ENCODE measurements around the gene DOCK9.

DNA sequence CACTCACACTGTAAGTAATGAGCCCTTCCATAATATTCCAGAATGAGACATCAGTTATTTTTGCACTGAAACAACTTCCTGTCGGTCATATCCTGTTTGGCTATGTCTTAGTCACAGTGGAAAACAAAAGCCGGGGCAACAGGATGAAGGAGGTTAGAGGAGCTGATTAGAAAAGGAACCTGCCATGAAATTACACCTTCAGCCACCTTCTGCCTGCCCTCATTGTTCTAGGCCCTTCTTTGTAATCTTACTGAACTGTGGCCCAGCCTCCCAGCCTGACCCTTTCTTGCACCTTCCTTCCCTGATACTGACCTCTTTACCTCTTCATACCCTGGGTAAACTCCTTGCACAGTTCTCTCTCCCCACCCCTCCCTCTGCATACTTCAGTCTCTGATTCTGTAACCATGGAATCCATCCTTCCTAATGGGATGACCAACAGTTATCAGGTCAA is 67.3 kb downstream of the DOCK9 start:
- TF ChIP-seq, protein P1, sequence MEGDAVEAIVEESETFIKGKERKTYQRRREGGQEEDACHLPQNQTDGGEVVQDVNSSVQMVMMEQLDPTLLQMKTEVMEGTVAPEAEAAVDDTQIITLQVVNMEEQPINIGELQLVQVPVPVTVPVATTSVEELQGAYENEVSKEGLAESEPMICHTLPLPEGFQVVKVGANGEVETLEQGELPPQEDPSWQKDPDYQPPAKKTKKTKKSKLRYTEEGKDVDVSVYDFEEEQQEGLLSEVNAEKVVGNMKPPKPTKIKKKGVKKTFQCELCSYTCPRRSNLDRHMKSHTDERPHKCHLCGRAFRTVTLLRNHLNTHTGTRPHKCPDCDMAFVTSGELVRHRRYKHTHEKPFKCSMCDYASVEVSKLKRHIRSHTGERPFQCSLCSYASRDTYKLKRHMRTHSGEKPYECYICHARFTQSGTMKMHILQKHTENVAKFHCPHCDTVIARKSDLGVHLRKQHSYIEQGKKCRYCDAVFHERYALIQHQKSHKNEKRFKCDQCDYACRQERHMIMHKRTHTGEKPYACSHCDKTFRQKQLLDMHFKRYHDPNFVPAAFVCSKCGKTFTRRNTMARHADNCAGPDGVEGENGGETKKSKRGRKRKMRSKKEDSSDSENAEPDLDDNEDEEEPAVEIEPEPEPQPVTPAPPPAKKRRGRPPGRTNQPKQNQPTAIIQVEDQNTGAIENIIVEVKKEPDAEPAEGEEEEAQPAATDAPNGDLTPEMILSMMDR (IDR thresholded peaks at IDR 0.05): no peak
- TF ChIP-seq EP300 (IDR thresholded peaks at IDR 0.05) (no peak), POLR2A (IDR thresholded peaks at IDR 0.05; ENCODE audit: low read depth) (no peak)

Data from esophagus muscularis mucosa (tissue), 4 donors.